AG09309 (cell line): ENCODE results near the gene RMND5B.

Experiments used
- DNase-seq: peaks from one replicate; pipeline ENCODE4 v3.0.0-alpha.2; 2010; ENCODE audit warnings: low read depth
- H3K4me3 ChIP-seq: 2 replicates; pipeline ENCODE4 v1.5.1; 2011; ENCODE audit warnings: mild to moderate bottlenecking, low read depth, low read length, moderate library complexity; ENCODE audit not compliant: control insufficient read depth
- TF ChIP-seq, protein P1 (sequence below): IDR thresholded peaks from 2 replicates; pipeline ENCODE4 v1.5.1; 2011; ENCODE audit warnings: mild to moderate bottlenecking, low read depth, low read length, inconsistent platforms; ENCODE audit not compliant: insufficient read depth, control insufficient read depth; ENCODE audit errors: missing control alignments

The RMND5B gene

DNA sequence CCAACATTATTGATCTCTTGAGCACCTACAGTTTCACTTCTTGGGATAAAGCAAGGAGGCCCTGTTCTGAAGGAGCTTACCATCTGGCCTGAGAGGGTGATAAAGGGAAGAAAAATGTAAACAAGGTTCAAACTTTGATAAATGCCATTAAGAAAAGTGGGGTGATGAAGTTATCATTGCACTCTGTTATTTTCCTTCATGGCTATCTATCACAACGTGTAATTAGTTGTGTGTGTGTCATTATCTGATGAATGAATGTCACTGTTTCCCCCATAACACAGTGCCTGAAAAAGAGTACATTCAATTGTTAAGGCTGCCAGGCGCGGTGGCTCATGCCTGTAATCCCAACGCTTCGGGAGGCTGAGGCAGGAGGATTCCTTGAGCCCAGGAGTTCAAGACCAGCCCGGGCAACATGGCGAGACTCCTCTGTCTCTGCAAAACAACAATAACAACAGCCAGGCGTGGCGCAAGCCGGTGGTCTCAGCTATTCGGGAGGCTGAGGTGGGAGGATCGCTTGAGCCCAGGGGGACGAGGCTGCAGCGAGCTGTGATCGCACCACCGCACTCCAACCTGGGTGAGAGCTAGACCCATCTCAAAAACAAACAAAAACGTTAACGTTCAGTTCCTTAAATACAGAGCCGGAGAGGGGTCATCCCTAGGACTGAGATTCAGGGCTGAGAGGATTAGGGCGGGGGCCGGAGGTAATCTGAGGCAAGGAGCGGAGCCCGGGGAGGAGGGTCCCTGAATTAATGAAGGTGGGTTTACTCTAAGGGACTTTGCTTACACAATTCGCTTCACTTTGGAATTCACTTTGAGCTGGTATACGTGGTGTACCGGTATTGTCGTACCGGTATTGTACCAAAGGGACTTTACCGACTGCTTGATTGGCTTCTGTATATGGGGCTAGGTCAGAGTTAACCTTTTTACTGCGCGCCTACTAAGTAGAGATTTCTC lies 22.0 kb downstream of the RMND5B start:
- H3K4me3 ChIP-seq, result peak overlapping the region; percentile 68
- TF ChIP-seq, protein P1, sequence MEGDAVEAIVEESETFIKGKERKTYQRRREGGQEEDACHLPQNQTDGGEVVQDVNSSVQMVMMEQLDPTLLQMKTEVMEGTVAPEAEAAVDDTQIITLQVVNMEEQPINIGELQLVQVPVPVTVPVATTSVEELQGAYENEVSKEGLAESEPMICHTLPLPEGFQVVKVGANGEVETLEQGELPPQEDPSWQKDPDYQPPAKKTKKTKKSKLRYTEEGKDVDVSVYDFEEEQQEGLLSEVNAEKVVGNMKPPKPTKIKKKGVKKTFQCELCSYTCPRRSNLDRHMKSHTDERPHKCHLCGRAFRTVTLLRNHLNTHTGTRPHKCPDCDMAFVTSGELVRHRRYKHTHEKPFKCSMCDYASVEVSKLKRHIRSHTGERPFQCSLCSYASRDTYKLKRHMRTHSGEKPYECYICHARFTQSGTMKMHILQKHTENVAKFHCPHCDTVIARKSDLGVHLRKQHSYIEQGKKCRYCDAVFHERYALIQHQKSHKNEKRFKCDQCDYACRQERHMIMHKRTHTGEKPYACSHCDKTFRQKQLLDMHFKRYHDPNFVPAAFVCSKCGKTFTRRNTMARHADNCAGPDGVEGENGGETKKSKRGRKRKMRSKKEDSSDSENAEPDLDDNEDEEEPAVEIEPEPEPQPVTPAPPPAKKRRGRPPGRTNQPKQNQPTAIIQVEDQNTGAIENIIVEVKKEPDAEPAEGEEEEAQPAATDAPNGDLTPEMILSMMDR, result no peak
- no peak for DNase-seq

DNA sequence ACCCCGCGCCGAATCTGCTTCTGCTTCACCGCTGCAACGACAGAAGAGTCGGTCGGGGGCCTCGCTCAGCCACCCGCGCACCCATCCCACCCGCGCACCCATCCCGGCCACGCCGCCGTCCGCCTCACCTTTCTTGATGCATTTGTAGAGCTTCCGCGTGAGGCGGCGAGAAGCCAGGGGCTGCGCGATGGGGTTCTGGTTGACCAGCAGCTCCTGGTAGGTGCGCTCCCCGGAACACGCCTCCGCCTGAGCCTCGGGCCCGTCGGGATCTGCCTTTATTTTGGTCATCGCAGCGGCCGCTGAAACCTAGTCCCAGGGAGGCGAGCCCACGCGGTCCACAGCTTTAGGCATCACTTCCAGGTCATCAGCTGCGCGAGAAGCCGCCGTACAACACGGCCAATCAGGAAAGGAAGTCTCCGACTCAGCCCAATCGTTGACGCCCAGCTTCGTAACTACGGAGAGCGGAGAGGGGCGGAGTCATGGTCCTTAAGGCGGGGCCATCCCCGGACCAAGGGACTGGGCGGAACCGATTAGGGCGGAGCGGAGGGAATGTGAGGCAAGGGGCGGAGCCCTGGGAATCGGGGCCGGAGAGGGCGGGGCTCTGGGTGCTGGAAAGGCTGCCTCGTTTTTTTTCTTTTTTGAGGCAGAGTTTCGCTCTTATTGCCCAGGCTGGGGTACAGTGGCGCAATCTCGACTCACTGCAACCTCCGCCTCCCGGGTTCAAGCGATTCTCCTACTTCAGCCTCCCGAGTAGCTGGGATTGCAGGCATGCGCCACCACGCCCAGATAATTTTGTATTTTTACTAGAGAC lies 22.9 kb downstream of the RMND5B start, which contains the start of gene NHP2:
Gene NHP2, minus strand, starts transcription at position 356 of the 811 bp plus-strand sequence. Its CDS starts 68 bp downstream, at position 288.
- TF ChIP-seq, protein P1, result no peak
- H3K4me3 ChIP-seq, result peak within 1 kb of the TSS; percentile 68
- peak; percentile 95 for DNase-seq

DNA sequence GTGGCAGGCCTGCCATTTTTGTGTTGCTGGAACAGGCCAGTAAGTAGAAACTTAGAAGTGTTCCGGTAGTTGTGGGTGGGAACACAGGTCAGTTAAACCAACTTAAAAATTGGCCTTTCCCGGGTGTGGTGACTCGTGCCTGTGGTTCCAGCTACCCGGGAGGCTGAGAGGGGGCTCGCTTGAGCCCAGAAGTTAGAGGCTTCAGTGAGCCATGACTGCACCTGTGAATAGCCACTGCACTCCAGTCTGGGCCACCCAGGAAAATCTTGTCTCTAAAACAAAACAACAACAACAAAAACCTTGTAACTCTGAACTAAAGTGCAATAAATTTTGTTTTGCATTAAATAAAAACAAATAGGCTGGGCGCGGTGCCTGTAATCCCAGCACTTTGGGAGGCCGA lies 24.3 kb downstream of the RMND5B start:
- DNase-seq, result no peak
- no peak overlapping the region for H3K4me3 ChIP-seq
- TF ChIP-seq, protein P1, result no peak

DNA sequence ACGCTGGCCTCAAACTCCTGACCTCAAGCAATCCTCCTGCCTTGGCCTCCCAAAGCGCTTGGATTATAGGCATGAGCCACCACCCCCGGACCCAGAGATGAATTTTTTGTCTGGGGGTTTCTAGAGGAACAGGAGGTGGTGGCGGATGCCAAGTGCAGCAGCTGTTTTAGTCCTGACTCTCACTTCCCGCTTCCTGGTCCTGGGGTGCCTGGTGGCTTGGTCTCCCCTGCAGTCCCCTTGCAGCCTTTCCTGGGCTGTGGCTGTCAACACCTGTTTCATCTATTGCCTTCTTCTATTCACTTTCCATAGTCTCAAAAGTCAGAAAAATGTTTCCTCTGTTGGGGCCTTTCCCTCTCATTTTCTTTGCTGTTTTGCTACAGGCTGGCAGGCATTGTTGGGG lies 29.4 kb downstream of the RMND5B start:
- no peak overlapping the region for H3K4me3 ChIP-seq
- TF ChIP-seq, protein P1, result no peak
- DNase-seq, result no peak

DNA sequence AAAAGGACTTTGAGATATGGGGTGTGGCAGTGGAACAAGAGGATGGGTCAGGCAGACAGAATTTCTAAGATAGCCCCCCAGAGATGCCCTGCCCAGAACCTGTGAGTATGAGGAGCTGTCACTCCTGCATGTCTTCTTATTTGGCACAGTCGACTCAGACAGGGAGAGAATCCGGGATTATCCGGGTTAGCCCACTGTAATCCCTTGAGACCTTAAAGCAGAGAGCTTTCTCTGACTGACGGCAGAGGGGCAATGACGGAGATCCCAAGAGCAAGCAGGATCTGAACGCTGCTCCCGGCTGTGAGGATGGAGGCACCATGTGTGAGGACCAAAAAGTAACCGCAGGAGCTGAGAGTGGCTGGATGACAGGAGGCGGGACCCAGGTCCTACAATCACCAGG lies 31.7 kb downstream of the RMND5B start:
- no peak for DNase-seq
- TF ChIP-seq, protein P1, result no peak
- H3K4me3 ChIP-seq, result no peak overlapping the region
